Measurements from ENCODE around the gene TRPC5OS.

Gene TRPC5OS

GRCh38 chrX:111914398-111915090 lies 38.6 kb downstream of the TRPC5OS start:
- no peak for DNase-seq

GRCh38 chrX:111917591-111917990 lies 41.6 kb downstream of the TRPC5OS start:
- DNase-seq: no peak

GRCh38 chrX:111928456-111928855 lies 52.5 kb downstream of the TRPC5OS start:
- DNase-seq: no peak
